Measurements from ENCODE around the gene ETS2. TPM values are rescaled to one million over a fixed set of nuclear protein-coding genes. Genes with fewer than 3 reads are reported as not detected.

ETS2 gene
- total and polyA plus RNA-seq, 2 of the 8 experiments (the other 6 are each of a cell fraction or from before 2014, with no cell fraction given): 11.0 to 45.1 TPM

- H3K4me2 ChIP-seq (ENCODE audit: insufficient read depth in 1 of 2, low read depth in 2 of 2, low read length in 2 of 2): no peak overlapping the region
- TF ChIP-seq BCL11A (IDR thresholded peaks at IDR 0.05; ENCODE audit: low read depth in 2 of 2, low read length in 2 of 2) (no peak), SP4 (IDR thresholded peaks at IDR 0.05; ENCODE audit: low read length) (no peak), RAD21 (IDR thresholded peaks at IDR 0.05 in 1 of 2, conservative IDR thresholded peaks at IDR 0.05 in 1 of 2; ENCODE audit: low read depth in 2 of 2, low read length in 2 of 2) (no peak), SIRT6 (IDR thresholded peaks at IDR 0.05; ENCODE audit: low read length) (no peak), RFX5 (IDR thresholded peaks at IDR 0.05; ENCODE audit: borderline replicate concordance, low read depth, low read length) (no peak), TEAD4 (IDR thresholded peaks at IDR 0.05; ENCODE audit: low read depth, low read length) (no peak), RXRA (IDR thresholded peaks at IDR 0.05; ENCODE audit: insufficient read depth, low read depth, low read length) (no peak), RBBP5 (IDR thresholded peaks at IDR 0.05; ENCODE audit: borderline replicate concordance, low read depth, low read length) (no peak), USF2 (IDR thresholded peaks at IDR 0.05; ENCODE audit: low read length) (no peak), CHD1 (IDR thresholded peaks at IDR 0.05; ENCODE audit: low read depth, low read length) (no peak), TBP (IDR thresholded peaks at IDR 0.05; ENCODE audit: low read depth, low read length) (no peak), PHF8 (conservative IDR thresholded peaks at IDR 0.05; ENCODE audit: low read depth, low read length) (no peak), TCF12 (IDR thresholded peaks at IDR 0.05; ENCODE audit: low read depth, low read length) (no peak)
Observed at GRCh38 chr21:38800046-38800758, 5.5 kb upstream of the ETS2 start.

More at GRCh38 chr21:38800046-38800758, 5.5 kb upstream of the ETS2 start:
- Histone ChIP-seq H4K8ac (ENCODE audit: extremely low read depth, insufficient read depth, low read length) (no peak overlapping the region), H4K20me1 (replicated peaks in 1 of 2; ENCODE audit: control insufficient read depth in 1 of 2, insufficient read depth in 2 of 2, low read length in 2 of 2) (no peaks in the 10 kb centered on the region), H3K23me2 (ENCODE audit: low read depth, low read length) (no peaks in the 10 kb centered on the region; the same call in 1 of the 2 replicates), H2BK12ac (ENCODE audit: low read depth, low read length) (no peak overlapping the region), H2BK120ac (replicated peaks; ENCODE audit: low read depth, low read length) (no peak overlapping the region), H2BK15ac (ENCODE audit: low read length) (no peak overlapping the region), H3K9ac (replicated peaks in 1 of 4; ENCODE audit: extremely low read depth in 1 of 4, low read depth in 3 of 4, low read length in 3 of 4) (no peak overlapping the region), H3K4ac (replicated peaks; ENCODE audit: insufficient read length, low read depth, low read length) (no peak overlapping the region), H3K79me1 (ENCODE audit: low read depth, low read length) (no peaks in the 10 kb centered on the region), H4K91ac (replicated peaks; ENCODE audit: insufficient read length, low read length) (no peak overlapping the region), H3K56ac (replicated peaks; ENCODE audit: insufficient read length, low read depth, low read length) (no peak overlapping the region), H3K14ac (ENCODE audit: insufficient read length) (no peak overlapping the region), H3K18ac (ENCODE audit: extremely low read depth, low read length) (no peak overlapping the region), H2AFZ (ENCODE audit: low read length) (no peak overlapping the region), H3K4me3 (ENCODE audit: extremely low read depth in 1 of 4, insufficient read depth in 2 of 4, low read depth in 3 of 4, low read length in 4 of 4) (no peak overlapping the region), H3K36me3 (ENCODE audit: control insufficient read depth in 2 of 4, insufficient read depth in 4 of 4, low read length in 3 of 4) (no peaks in the 10 kb centered on the region), H3K23ac (ENCODE audit: insufficient read length) (no peak overlapping the region), H3K9me3 (ENCODE audit: insufficient read depth in 2 of 2, low read depth in 1 of 2, low read length in 1 of 2) (no peaks in the 10 kb centered on the region), H3K4me1 (replicated peaks in 1 of 4; ENCODE audit: control insufficient read depth in 3 of 4, insufficient read depth in 4 of 4, low read length in 3 of 4) (peaks cover 0 to 3% (median 0%) of the 10 kb centered on the region in 4 experiments; a peak in 1 of 7 replicates), H2AK5ac (ENCODE audit: low read depth, low read length) (no peak overlapping the region), H3K27ac (ENCODE audit: low read depth, low read length) (no peak overlapping the region), H2BK5ac (ENCODE audit: low read depth, low read length) (no peak overlapping the region), H3K79me2 (ENCODE audit: control insufficient read depth in 1 of 2, insufficient read depth in 2 of 2, low read length in 2 of 2) (no peaks in the 10 kb centered on the region), H4K5ac (ENCODE audit: insufficient read length, low read depth, low read length) (no peak overlapping the region), H3K27me3 (replicated peaks in 1 of 4; ENCODE audit: control insufficient read depth in 3 of 4, extremely low read depth in 1 of 4, insufficient read depth in 3 of 4, low read length in 3 of 4) (peaks cover 0 to 8% (median 6%) of the 10 kb centered on the region in 4 experiments; a peak in 4 of 7 replicates), H2BK20ac (ENCODE audit: low read length) (no peak overlapping the region)
- DNase-seq (ENCODE audit: low read depth in 1 of 2, low spot score in 2 of 2): no peak
- 99% methylated on average over 5 of the region's 5 CpGs; no CpG with 5 or more reads in 1 of the 2 experiments for WGBS, 2 experiments (ENCODE audit: extremely low coverage in 1 of 2, insufficient coverage in 1 of 2, insufficient read length in 1 of 2, insufficient replicate concordance in 2 of 2, low coverage in 1 of 2, low lambda C conversion rate in 2 of 2, missing lambda C conversion rate in 1 of 2)
- no peak for FAIRE-seq
- ChIA-PET CTCF (ENCODE audit: partially characterized antibody) (no interaction called here), POLR2A (ENCODE audit: partially characterized antibody) (no interaction called here)
